Measurements from ENCODE around the gene ATG5. TPM values are rescaled to one million over a fixed set of nuclear protein-coding genes. Genes with fewer than 3 reads are reported as not detected.

ATG5 gene
- total RNA-seq, 1 donor from 2014 or later, result 25.5 TPM

- DNase-seq (ENCODE audit: low read depth), result no peak
- H3K4me3 ChIP-seq (ENCODE audit: low read depth, low read length), result no peak overlapping the region
- no peak for TF ChIP-seq CTCF (conservative IDR thresholded peaks at IDR 0.05; ENCODE audit: low read depth, low read length)
Observed at GRCh38 chr6:106165885-106166485, 159.6 kb downstream of the ATG5 start.

GRCh38 chr6:106163966-106164877, 161.3 kb downstream of the ATG5 start:
- H3K4me3 ChIP-seq (ENCODE audit: low read depth, low read length), result no peak overlapping the region
- no peak for TF ChIP-seq CTCF (conservative IDR thresholded peaks at IDR 0.05; ENCODE audit: low read depth, low read length)
- no peak for DNase-seq (ENCODE audit: low read depth)

- no peak overlapping the region for H3K4me3 ChIP-seq (ENCODE audit: low read depth, low read length)
- no peak for DNase-seq (ENCODE audit: low read depth)
- no peak for TF ChIP-seq CTCF (conservative IDR thresholded peaks at IDR 0.05; ENCODE audit: low read depth, low read length)
Observed at GRCh38 chr6:106163446-106163965, 162.1 kb downstream of the ATG5 start.

- no peak overlapping the region for H3K4me3 ChIP-seq (ENCODE audit: low read depth, low read length)
- TF ChIP-seq CTCF (conservative IDR thresholded peaks at IDR 0.05; ENCODE audit: low read depth, low read length), result no peak
- DNase-seq (ENCODE audit: low read depth), result no peak
Observed at GRCh38 chr6:106162921-106163320, 162.6 kb downstream of the ATG5 start.

- DNase-seq (ENCODE audit: low read depth), result no peak
- no peak for TF ChIP-seq CTCF (conservative IDR thresholded peaks at IDR 0.05; ENCODE audit: low read depth, low read length)
Observed at GRCh38 chr6:106161893-106162292, 163.7 kb downstream of the ATG5 start.

GRCh38 chr6:106161311-106161874, 164.2 kb downstream of the ATG5 start:
- no peak overlapping the region for H3K4me3 ChIP-seq (ENCODE audit: low read depth, low read length)
- no peak for TF ChIP-seq CTCF (conservative IDR thresholded peaks at IDR 0.05; ENCODE audit: low read depth, low read length)
- DNase-seq (ENCODE audit: low read depth), result no peak

More at GRCh38 chr6:106161893-106162292, 163.7 kb downstream of the ATG5 start:
- H3K4me3 ChIP-seq (ENCODE audit: low read depth, low read length), result no peak overlapping the region

Data from epithelial cell of proximal tubule (primary cell).